Brain microvascular endothelial cell (primary cell): ENCODE measurements around the gene FYN.

Experiments
- DNase-seq: peaks from one replicate; pipeline ENCODE4 v3.0.0-alpha.2; 2020
- H3K27ac ChIP-seq: fragments of 250-450 bp; sonication (Bioruptor Pico); 2 replicates; pipeline ENCODE4 v1.5.1; 2020; ENCODE audit warnings: mild to moderate bottlenecking, moderate library complexity
- H3K27me3 ChIP-seq: fragments of 250-450 bp; sonication (Bioruptor Pico); replicated peaks from 2 replicates; pipeline ENCODE4 v1.5.1; 2020; ENCODE audit warnings: mild to moderate bottlenecking
- H3K36me3 ChIP-seq: fragments of 250-450 bp; sonication (Bioruptor Pico); replicated peaks from 2 replicates; pipeline ENCODE4 v1.5.1; 2020; ENCODE audit warnings: mild to moderate bottlenecking
- H3K4me3 ChIP-seq: 2 replicates; pipeline ENCODE4 v1.5.1; 2011; ENCODE audit warnings: low read depth, mild to moderate bottlenecking, control low read depth, low read length, moderate library complexity
- in situ Hi-C: cut with HindIII; loops from 2 replicates; pipeline ENCODE4 v1.10.0; 2017; ENCODE audit warnings: low sequenced_read_pairs, low pct_ligation_motif_present
- TF ChIP-seq, protein P1 (sequence below): IDR thresholded peaks from 2 replicates; pipeline ENCODE4 v1.5.1; 2011; ENCODE audit warnings: low read depth, mild to moderate bottlenecking, moderate library complexity, low read length, control low read depth, inconsistent platforms; ENCODE audit errors: missing control alignments

Gene FYN

DNA sequence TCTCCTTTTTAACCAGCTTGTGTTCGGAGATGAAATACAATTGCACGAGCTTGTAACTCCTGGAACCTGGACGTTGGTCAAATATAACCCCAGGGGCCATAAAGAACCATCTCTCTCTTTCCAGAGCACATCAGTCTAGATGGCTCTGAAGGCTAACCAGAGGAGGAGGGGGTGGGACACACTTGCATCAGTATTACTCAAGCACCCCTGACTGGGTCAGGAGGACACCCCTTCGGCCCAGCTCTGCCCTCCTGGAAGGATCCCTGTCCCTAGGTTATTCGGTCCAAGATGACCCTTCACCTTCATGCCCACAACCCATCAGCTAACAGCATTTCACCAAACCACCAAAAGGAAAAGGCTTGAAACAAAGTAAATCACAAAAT lies 67.1 kb downstream of the FYN start:
- Histone ChIP-seq H3K36me3 (no peaks in the 10 kb centered on the region), H3K27me3 (no peaks in the 10 kb centered on the region), H3K4me3 (no peak overlapping the region), H3K27ac (peak overlapping the region; percentile 77)
- DNase-seq, result no peak
- in situ Hi-C loops, result no loop called here
- TF ChIP-seq, protein P1, sequence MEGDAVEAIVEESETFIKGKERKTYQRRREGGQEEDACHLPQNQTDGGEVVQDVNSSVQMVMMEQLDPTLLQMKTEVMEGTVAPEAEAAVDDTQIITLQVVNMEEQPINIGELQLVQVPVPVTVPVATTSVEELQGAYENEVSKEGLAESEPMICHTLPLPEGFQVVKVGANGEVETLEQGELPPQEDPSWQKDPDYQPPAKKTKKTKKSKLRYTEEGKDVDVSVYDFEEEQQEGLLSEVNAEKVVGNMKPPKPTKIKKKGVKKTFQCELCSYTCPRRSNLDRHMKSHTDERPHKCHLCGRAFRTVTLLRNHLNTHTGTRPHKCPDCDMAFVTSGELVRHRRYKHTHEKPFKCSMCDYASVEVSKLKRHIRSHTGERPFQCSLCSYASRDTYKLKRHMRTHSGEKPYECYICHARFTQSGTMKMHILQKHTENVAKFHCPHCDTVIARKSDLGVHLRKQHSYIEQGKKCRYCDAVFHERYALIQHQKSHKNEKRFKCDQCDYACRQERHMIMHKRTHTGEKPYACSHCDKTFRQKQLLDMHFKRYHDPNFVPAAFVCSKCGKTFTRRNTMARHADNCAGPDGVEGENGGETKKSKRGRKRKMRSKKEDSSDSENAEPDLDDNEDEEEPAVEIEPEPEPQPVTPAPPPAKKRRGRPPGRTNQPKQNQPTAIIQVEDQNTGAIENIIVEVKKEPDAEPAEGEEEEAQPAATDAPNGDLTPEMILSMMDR, result no peak

DNA sequence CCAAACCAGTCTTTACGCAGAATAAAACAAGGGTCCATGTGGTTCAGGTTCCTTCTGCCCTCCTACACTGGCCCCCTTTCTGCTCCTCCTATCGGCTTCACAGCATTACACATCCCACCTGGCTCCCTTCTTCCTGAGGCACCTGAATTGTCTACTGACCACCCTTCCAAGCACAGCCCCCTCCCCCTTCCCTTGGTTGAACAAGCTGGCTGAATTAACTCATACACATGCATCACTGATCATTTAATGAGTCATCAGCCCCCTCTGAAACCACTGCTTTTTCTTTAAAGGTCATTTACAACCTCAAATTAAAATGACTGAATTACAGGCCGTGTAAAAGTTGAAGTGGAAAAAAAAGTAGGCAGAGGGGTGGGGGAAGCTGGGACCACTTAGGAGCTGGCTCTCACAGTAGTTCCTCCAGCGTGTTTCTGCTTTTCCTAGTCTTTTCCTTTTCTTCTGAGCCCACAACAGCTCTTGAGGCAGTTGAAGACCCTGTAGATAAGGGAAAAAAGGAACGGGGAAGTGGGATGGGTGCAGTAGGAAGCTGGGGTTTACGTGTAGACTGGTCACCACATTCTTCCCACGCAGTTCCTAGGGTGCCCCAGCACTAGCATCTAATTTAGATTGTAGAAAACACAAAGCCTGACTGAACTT lies 67.6 kb downstream of the FYN start:
- Histone ChIP-seq H3K27ac (peak overlapping the region; percentile 77), H3K27me3 (no peaks in the 10 kb centered on the region), H3K36me3 (no peaks in the 10 kb centered on the region), H3K4me3 (peak overlapping the region; percentile 20)
- TF ChIP-seq, protein P1, result no peak
- in situ Hi-C loops, result no loop called here
- peak; percentile 67 for DNase-seq

- H3K27ac ChIP-seq, result peak overlapping the region; percentile 77
- no peaks in the 10 kb centered on the region for H3K27me3 ChIP-seq
- TF ChIP-seq, protein P1, result peak; percentile 45
- peak; percentile 87 for DNase-seq
- H3K36me3 ChIP-seq, result no peaks in the 10 kb centered on the region
- in situ Hi-C loops, result no loop called here
- H3K4me3 ChIP-seq, result no peak overlapping the region
Observed at GRCh38 chr6:111804627-111805235, 68.5 kb downstream of the FYN start.

GRCh38 chr6:111803804-111804203 lies 69.4 kb downstream of the FYN start:
- TF ChIP-seq, protein P1, result no peak
- no peaks in the 10 kb centered on the region for H3K36me3 ChIP-seq
- H3K27me3 ChIP-seq, result no peaks in the 10 kb centered on the region
- no peak overlapping the region for H3K4me3 ChIP-seq
- in situ Hi-C loops, result no loop called here
- DNase-seq, result no peak
- peak overlapping the region; percentile 77 for H3K27ac ChIP-seq

GRCh38 chr6:111803371-111803770 lies 69.9 kb downstream of the FYN start:
- DNase-seq, result no peak
- Histone ChIP-seq H3K4me3 (no peak overlapping the region), H3K36me3 (no peaks in the 10 kb centered on the region), H3K27me3 (no peaks in the 10 kb centered on the region), H3K27ac (no peak overlapping the region)
- TF ChIP-seq, protein P1, result no peak
- in situ Hi-C loops, result no loop called here
